Measurements from ENCODE around the gene KRT39. TPM values are rescaled to one million over a fixed set of nuclear protein-coding genes. Genes with fewer than 3 reads are reported as not detected.
A peak's percentile ranks its signal among the peaks of the same experiment; 100 is the strongest.

Gene KRT39
- total RNA-seq, 4 donors from 2014 or later, result not detected

GRCh38 chr17:40909351-40909750 is 57.4 kb downstream of the KRT39 start:
- H3K36me3 ChIP-seq, result no peaks in the 10 kb centered on the region
- TF ChIP-seq CTCF (IDR thresholded peaks at IDR 0.05 in 4 of 5, conservative IDR thresholded peaks at IDR 0.05 in 1 of 5) (peak; percentile 59 to 72 (median 66)), POLR2A (IDR thresholded peaks at IDR 0.05) (no peak)
- in situ Hi-C loops (cut with MboI; ENCODE audit: low sequenced_read_pairs in 4 of 4) (loop anchor here (5.0 to 25.0 kb wide), 6 partner anchors 403 to 755 kb away; partner anchors contain the start of genes KRT35 (in 1 of the 4), KRT36 (in 1 of the 4), KRTAP16-1 (in 1 of the 4) and KRTAP17-1 (in 1 of the 4)), intact Hi-C loops (cut with DNase I; ENCODE audit: low total_unique reads) (loop anchor here (1.0 to 5.0 kb wide), 5 partner anchors 413 to 753 kb away; no protein-coding TSS in a partner anchor)
- DNase-seq (peak; percentile 52 to 67), ATAC-seq (peak; percentile 87 to 90)
- H3K9me3 ChIP-seq, result no peaks in the 10 kb centered on the region
- no peak overlapping the region for H3K27ac ChIP-seq
- H3K4me1 ChIP-seq, result peaks cover 15% of the 10 kb centered on the region in 2 donors
- peaks cover 0 to 9% (median 0%) of the 10 kb centered on the region in 3 donors for H3K27me3 ChIP-seq
- H3K4me3 ChIP-seq, result no peak overlapping the region

Other genes with a start within 250 kb of the KRT39 start
- not detected for gene KRT25, start 211.6 kb downstream of the KRT39 start, total RNA-seq
- not detected for gene KRT26, start 194.7 kb downstream of the KRT39 start, total RNA-seq
- gene KRT27, start 184.4 kb downstream of the KRT39 start, total RNA-seq, result not detected
- gene KRT28, start 167.0 kb downstream of the KRT39 start, total RNA-seq, result not detected
- gene KRT10, start 144.3 kb downstream of the KRT39 start, total RNA-seq, result 10 to 100 TPM in 2 of 4 donors, 1 to 10 TPM in 1, under 1 TPM in 1; 0.20 to 21.9 (median 9.4) TPM
- gene KRT12, start 99.7 kb downstream of the KRT39 start, total RNA-seq, result not detected
- 1 to 10 TPM in 1 of 4 donors, not detected in 3; 2.7 TPM for gene KRT20, start 81.7 kb downstream of the KRT39 start, total RNA-seq
- under 1 TPM in 1 of 4 donors, not detected in 3; 0.42 TPM for gene KRT23, start 29.3 kb downstream of the KRT39 start, total RNA-seq
- not detected for gene KRT40, start 17.4 kb upstream of the KRT39 start, total RNA-seq
- gene KRTAP3-3, start 27.2 kb upstream of the KRT39 start, total RNA-seq, result not detected
- gene KRTAP3-2, start 33.0 kb upstream of the KRT39 start, total RNA-seq, result not detected
- gene KRTAP3-1, start 42.2 kb upstream of the KRT39 start, total RNA-seq, result not detected
- not detected for gene KRTAP1-5, start 60.3 kb upstream of the KRT39 start, total RNA-seq
- gene KRTAP1-4, start 63.2 kb upstream of the KRT39 start, total RNA-seq, result not detected
- gene KRTAP1-3, start 67.9 kb upstream of the KRT39 start, total RNA-seq, result not detected
- not detected for gene KRTAP1-1, start 74.5 kb upstream of the KRT39 start, total RNA-seq
- gene KRTAP2-1, start 80.4 kb upstream of the KRT39 start, total RNA-seq, result not detected
- not detected for gene KRTAP2-2, start 88.3 kb upstream of the KRT39 start, total RNA-seq
- not detected for gene KRTAP2-3, start 93.2 kb upstream of the KRT39 start, total RNA-seq
- gene KRTAP2-4, start 98.9 kb upstream of the KRT39 start, total RNA-seq, result not detected
- not detected for gene KRTAP4-7, start 117.2 kb upstream of the KRT39 start, total RNA-seq
- gene KRTAP4-8, start 131.2 kb upstream of the KRT39 start, total RNA-seq, result not detected
- gene KRTAP4-16, start 135.3 kb upstream of the KRT39 start, total RNA-seq, result not detected
- gene KRTAP4-9, start 138.4 kb upstream of the KRT39 start, total RNA-seq, result not detected
- not detected for gene KRTAP4-11, start 151.4 kb upstream of the KRT39 start, total RNA-seq
- not detected for gene KRTAP4-12, start 157.2 kb upstream of the KRT39 start, total RNA-seq
- not detected for gene KRTAP4-6, start 173.6 kb upstream of the KRT39 start, total RNA-seq
- gene KRTAP4-5, start 182.9 kb upstream of the KRT39 start, total RNA-seq, result not detected
- gene KRTAP4-4, start 193.8 kb upstream of the KRT39 start, total RNA-seq, result not detected
- gene KRTAP4-3, start 201.3 kb upstream of the KRT39 start, total RNA-seq, result not detected
- gene KRTAP4-2, start 211.3 kb upstream of the KRT39 start, total RNA-seq, result not detected
- gene KRTAP4-1, start 218.0 kb upstream of the KRT39 start, total RNA-seq, result not detected
- not detected for gene KRTAP9-1, start 222.9 kb upstream of the KRT39 start, total RNA-seq